Suprapubic skin (tissue), 4 donors: ENCODE data around the gene DPY19L1.
"Not testable (repeated sequence)": the region's sequence is repeated elsewhere in the genome, so short reads cannot be mapped to it uniquely, and the experiment has no call there.

Experiments
- CTCF ChIP-seq, 2 donors: fragments of 200-600 bp in 1 of 2; fragments of 450-650 bp in 1 of 2; sonication (generic) in 1 of 2; IDR thresholded peaks; one replicate each; pipeline ENCODE4 v1.5.1; 2016 to 2019; ENCODE audit warnings: antibody characterized with exemption in 2 of 2, mild to moderate bottlenecking in 1 of 2, moderate library complexity in 1 of 2
- POLR2A ChIP-seq, 2 donors: fragments of 450-650 bp; IDR thresholded peaks; one replicate each; pipeline ENCODE4 v1.6.1; 2017; ENCODE audit warnings: antibody characterized with exemption in 2 of 2, mild to moderate bottlenecking in 2 of 2, moderate library complexity in 2 of 2
- POLR2AphosphoS5 ChIP-seq, 3 donors: sonication (generic); formaldehyde crosslinking; IDR thresholded peaks; one replicate each; pipeline ENCODE4 v1.6.1; 2017; ENCODE audit warnings: antibody characterized with exemption in 3 of 3

GRCh38 chr7:35047912-35048305 is 10.6 kb upstream of the DPY19L1 start:
- not testable (repeated sequence) for TF ChIP-seq POLR2A, CTCF, POLR2AphosphoS5 (IDR thresholded peaks at IDR 0.05)
